Measurements from ENCODE around the gene ADAM22. TPM values are rescaled to one million over a fixed set of nuclear protein-coding genes. Genes with fewer than 3 reads are reported as not detected.

Gene ADAM22
- total RNA-seq, 1 donor from 2014 or later = 1.6 TPM

- H3K36me3 Mint-ChIP-seq (ENCODE audit: low read depth) = no peaks in the 10 kb centered on the region
- no peaks in the 10 kb centered on the region for H3K9me3 Mint-ChIP-seq (ENCODE audit: low read depth)
- H3K4me1 Mint-ChIP-seq (ENCODE audit: low read depth) = no peaks in the 10 kb centered on the region
- H3K4me3 Mint-ChIP-seq (ENCODE audit: unreplicated experiment) = no peak overlapping the region
- TF ChIP-seq CTCF (IDR thresholded peaks at IDR 0.05) = no peak
- no peaks in the 10 kb centered on the region for H3K27me3 Mint-ChIP-seq (ENCODE audit: low read depth)
- H3K27ac Mint-ChIP-seq (ENCODE audit: unreplicated experiment) = no peak overlapping the region
- no peak for DNase-seq (ENCODE audit: low spot score)
Measured at GRCh38 chr7:88090240-88090639, 156.2 kb downstream of the ADAM22 start.

- Mint-ChIP-seq H3K27ac (ENCODE audit: unreplicated experiment) (no peak overlapping the region), H3K36me3 (ENCODE audit: low read depth) (no peaks in the 10 kb centered on the region), H3K4me3 (ENCODE audit: unreplicated experiment) (no peak overlapping the region), H3K9me3 (ENCODE audit: low read depth) (no peaks in the 10 kb centered on the region), H3K27me3 (ENCODE audit: low read depth) (no peaks in the 10 kb centered on the region), H3K4me1 (ENCODE audit: low read depth) (no peaks in the 10 kb centered on the region)
- TF ChIP-seq CTCF (IDR thresholded peaks at IDR 0.05) = no peak
- no peak for DNase-seq (ENCODE audit: low spot score)
Measured at GRCh38 chr7:88090671-88091070, 156.6 kb downstream of the ADAM22 start.

- Mint-ChIP-seq H3K9me3 (ENCODE audit: low read depth) (no peaks in the 10 kb centered on the region), H3K36me3 (ENCODE audit: low read depth) (no peaks in the 10 kb centered on the region)
- TF ChIP-seq CTCF (IDR thresholded peaks at IDR 0.05) = no peak
Measured at GRCh38 chr7:88091988-88092675, 158.1 kb downstream of the ADAM22 start.

GRCh38 chr7:88092676-88092999 is 158.6 kb downstream of the ADAM22 start:
- H3K36me3 Mint-ChIP-seq (ENCODE audit: low read depth) = no peaks in the 10 kb centered on the region
- no peaks in the 10 kb centered on the region for H3K27me3 Mint-ChIP-seq (ENCODE audit: low read depth)
- H3K4me3 Mint-ChIP-seq (ENCODE audit: unreplicated experiment) = no peak overlapping the region
- H3K9me3 Mint-ChIP-seq (ENCODE audit: low read depth) = no peaks in the 10 kb centered on the region
- DNase-seq (ENCODE audit: low spot score) = no peak
- no peaks in the 10 kb centered on the region for H3K4me1 Mint-ChIP-seq (ENCODE audit: low read depth)
- H3K27ac Mint-ChIP-seq (ENCODE audit: unreplicated experiment) = no peak overlapping the region
- TF ChIP-seq CTCF (IDR thresholded peaks at IDR 0.05) = no peak

More at GRCh38 chr7:88091988-88092675, 158.1 kb downstream of the ADAM22 start:
- no peak overlapping the region for H3K4me3 Mint-ChIP-seq (ENCODE audit: unreplicated experiment)
- H3K27ac Mint-ChIP-seq (ENCODE audit: unreplicated experiment) = no peak overlapping the region
- no peaks in the 10 kb centered on the region for H3K27me3 Mint-ChIP-seq (ENCODE audit: low read depth)
- no peaks in the 10 kb centered on the region for H3K4me1 Mint-ChIP-seq (ENCODE audit: low read depth)
- no peak for DNase-seq (ENCODE audit: low spot score)

- H3K4me3 Mint-ChIP-seq (ENCODE audit: unreplicated experiment) = no peak overlapping the region
- DNase-seq (ENCODE audit: low spot score) = no peak
- no peaks in the 10 kb centered on the region for H3K4me1 Mint-ChIP-seq (ENCODE audit: low read depth)
- no peaks in the 10 kb centered on the region for H3K9me3 Mint-ChIP-seq (ENCODE audit: low read depth)
- H3K36me3 Mint-ChIP-seq (ENCODE audit: low read depth) = no peaks in the 10 kb centered on the region
- TF ChIP-seq CTCF (IDR thresholded peaks at IDR 0.05) = no peak
- peaks cover 5% of the 10 kb centered on the region for H3K27me3 Mint-ChIP-seq (ENCODE audit: low read depth)
- H3K27ac Mint-ChIP-seq (ENCODE audit: unreplicated experiment) = no peak overlapping the region
Measured at GRCh38 chr7:88101769-88102168, 167.7 kb downstream of the ADAM22 start.
